ENCODE measurements around the gene CAMK2G. TPM values are rescaled to one million over a fixed set of nuclear protein-coding genes. Genes with fewer than 3 reads are reported as not detected.

CAMK2G gene
- total RNA-seq, 1 donor from 2014 or later = 20.8 TPM

- H3K9me3 Mint-ChIP-seq (ENCODE audit: low read depth) = no peaks in the 10 kb centered on the region
- H3K4me1 Mint-ChIP-seq (ENCODE audit: low read depth) = no peaks in the 10 kb centered on the region
- H3K4me3 Mint-ChIP-seq (ENCODE audit: low read depth) = no peak overlapping the region
- TF ChIP-seq, protein P1, sequence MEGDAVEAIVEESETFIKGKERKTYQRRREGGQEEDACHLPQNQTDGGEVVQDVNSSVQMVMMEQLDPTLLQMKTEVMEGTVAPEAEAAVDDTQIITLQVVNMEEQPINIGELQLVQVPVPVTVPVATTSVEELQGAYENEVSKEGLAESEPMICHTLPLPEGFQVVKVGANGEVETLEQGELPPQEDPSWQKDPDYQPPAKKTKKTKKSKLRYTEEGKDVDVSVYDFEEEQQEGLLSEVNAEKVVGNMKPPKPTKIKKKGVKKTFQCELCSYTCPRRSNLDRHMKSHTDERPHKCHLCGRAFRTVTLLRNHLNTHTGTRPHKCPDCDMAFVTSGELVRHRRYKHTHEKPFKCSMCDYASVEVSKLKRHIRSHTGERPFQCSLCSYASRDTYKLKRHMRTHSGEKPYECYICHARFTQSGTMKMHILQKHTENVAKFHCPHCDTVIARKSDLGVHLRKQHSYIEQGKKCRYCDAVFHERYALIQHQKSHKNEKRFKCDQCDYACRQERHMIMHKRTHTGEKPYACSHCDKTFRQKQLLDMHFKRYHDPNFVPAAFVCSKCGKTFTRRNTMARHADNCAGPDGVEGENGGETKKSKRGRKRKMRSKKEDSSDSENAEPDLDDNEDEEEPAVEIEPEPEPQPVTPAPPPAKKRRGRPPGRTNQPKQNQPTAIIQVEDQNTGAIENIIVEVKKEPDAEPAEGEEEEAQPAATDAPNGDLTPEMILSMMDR (IDR thresholded peaks at IDR 0.05; ENCODE audit: unreplicated experiment) = no peak
- no peak overlapping the region for H3K27ac Mint-ChIP-seq
- no peaks in the 10 kb centered on the region for H3K36me3 Mint-ChIP-seq (ENCODE audit: insufficient read depth)
- DNase-seq (ENCODE audit: low spot score, unreplicated experiment) = no peak
- H3K27me3 Mint-ChIP-seq = peaks cover 43% of the 10 kb centered on the region
Observed at GRCh38 chr10:73917566-73918305, 43.4 kb upstream of the CAMK2G start.

GRCh38 chr10:73916761-73917470 is 42.6 kb upstream of the CAMK2G start:
- TF ChIP-seq, protein P1 (IDR thresholded peaks at IDR 0.05; ENCODE audit: unreplicated experiment) = no peak
- Mint-ChIP-seq H3K4me1 (ENCODE audit: low read depth) (no peaks in the 10 kb centered on the region), H3K9me3 (ENCODE audit: low read depth) (no peaks in the 10 kb centered on the region), H3K36me3 (ENCODE audit: insufficient read depth) (no peaks in the 10 kb centered on the region), H3K4me3 (ENCODE audit: low read depth) (no peak overlapping the region), H3K27ac (peak overlapping the region; percentile 34), H3K27me3 (peaks cover 51% of the 10 kb centered on the region)
- DNase-seq (ENCODE audit: low spot score, unreplicated experiment) = no peak

GRCh38 chr10:73915206-73915851 is 41.0 kb upstream of the CAMK2G start:
- Mint-ChIP-seq H3K4me3 (ENCODE audit: low read depth) (no peak overlapping the region), H3K27ac (no peak overlapping the region), H3K4me1 (ENCODE audit: low read depth) (peaks cover 5% of the 10 kb centered on the region), H3K27me3 (peaks cover 64% of the 10 kb centered on the region), H3K9me3 (ENCODE audit: low read depth) (no peaks in the 10 kb centered on the region), H3K36me3 (ENCODE audit: insufficient read depth) (no peaks in the 10 kb centered on the region)
- TF ChIP-seq, protein P1 (IDR thresholded peaks at IDR 0.05; ENCODE audit: unreplicated experiment) = no peak
- DNase-seq (ENCODE audit: low spot score, unreplicated experiment) = no peak

DNA sequence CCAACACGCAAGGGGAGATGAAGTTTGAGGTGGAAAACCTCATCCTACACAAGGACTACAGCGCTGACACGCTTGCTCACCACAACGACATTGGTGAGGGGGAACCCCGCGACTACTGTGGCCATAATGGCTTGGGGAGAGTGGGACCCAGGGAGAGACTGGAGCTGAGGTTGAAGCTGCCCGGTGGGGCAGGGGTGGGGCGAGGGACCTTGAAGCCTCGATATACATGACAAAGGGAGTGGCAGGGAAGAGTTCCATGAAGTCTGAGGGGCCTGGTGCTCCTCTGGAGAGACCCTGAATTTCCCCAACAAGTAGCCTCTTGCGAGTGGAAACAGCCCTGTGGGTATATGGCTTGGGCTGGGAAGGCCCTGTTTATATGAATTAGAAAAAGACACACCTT is 39.7 kb upstream of the CAMK2G start:
- Mint-ChIP-seq H3K4me3 (ENCODE audit: low read depth) (no peak overlapping the region), H3K27me3 (peaks cover 73% of the 10 kb centered on the region)
- TF ChIP-seq, protein P1 (IDR thresholded peaks at IDR 0.05; ENCODE audit: unreplicated experiment) = no peak

GRCh38 chr10:73911553-73912004 is 37.2 kb upstream of the CAMK2G start:
- peaks cover 86% of the 10 kb centered on the region for H3K27me3 Mint-ChIP-seq
- peak overlapping the region; percentile 83 for H3K4me3 Mint-ChIP-seq (ENCODE audit: low read depth)
- no peak overlapping the region for H3K27ac Mint-ChIP-seq
- DNase-seq (ENCODE audit: low spot score, unreplicated experiment) = no peak
- peaks cover 12% of the 10 kb centered on the region for H3K4me1 Mint-ChIP-seq (ENCODE audit: low read depth)
- H3K36me3 Mint-ChIP-seq (ENCODE audit: insufficient read depth) = no peaks in the 10 kb centered on the region
- TF ChIP-seq, protein P1 (IDR thresholded peaks at IDR 0.05; ENCODE audit: unreplicated experiment) = no peak
- no peaks in the 10 kb centered on the region for H3K9me3 Mint-ChIP-seq (ENCODE audit: low read depth)

More for the DNA sequence above, 39.7 kb upstream of the CAMK2G start:
- Mint-ChIP-seq H3K4me1 (ENCODE audit: low read depth) (peaks cover 8% of the 10 kb centered on the region), H3K9me3 (ENCODE audit: low read depth) (no peaks in the 10 kb centered on the region), H3K36me3 (ENCODE audit: insufficient read depth) (no peaks in the 10 kb centered on the region), H3K27ac (no peak overlapping the region)
- DNase-seq (ENCODE audit: low spot score, unreplicated experiment) = no peak

All from progenitor cell of endocrine pancreas (in vitro differentiated cells).